HepG2 (cell line): ENCODE data around the gene LLGL2. TPM values are rescaled to one million over a fixed set of nuclear protein-coding genes. Genes with fewer than 3 reads are reported as not detected.

Source experiments
- ATAC-seq: fragments of 200-7000 bp; cut with Tn5 transposase; 3 replicates; pipeline ENCODE4 v1.9.1; 2020; ENCODE audit warnings: mild to moderate bottlenecking, moderate library complexity
- BruUV-seq: library from RNA; stranded (reverse); fragments of 400-500 nt; replicated peaks from 2 replicates; lab custom pipeline; 2021; lab: Mats Ljungman, UMichigan
- CTCF ChIA-PET: fragments of 300-600 bp; formaldehyde crosslinking; extraction: SDS; loops from one replicate; lab custom pipeline; 2021; ENCODE audit warnings: low total read pairs, inconsistent platforms, low intra/inter-chr PET ratio; lab: Yijun Ruan, JAX
- POLR2A ChIA-PET: fragments of 350-600 bp; sonication (Branson Sonifier 250); formaldehyde crosslinking; loops from one replicate; lab custom pipeline; 2020; ENCODE audit warnings: antibody characterized with exemption, inconsistent platforms; lab: Yijun Ruan, JAX
- DNase-seq: peaks from one replicate; pipeline ENCODE4 v3.0.0-alpha.2; 2015; ENCODE audit warnings: low spot score
- FAIRE-seq: peaks from 3 replicates; lab custom pipeline; 2011; peaks lifted over from hg19 to GRCh38; lab: Jason Lieb, UNC
- H2AFZ ChIP-seq: one replicate; pipeline ENCODE4 v1.6.1; 2011; ENCODE audit warnings: low read length, inconsistent platforms
- H3K27ac ChIP-seq: fragments of 300-600 bp; 3 replicates; pipeline ENCODE4 v1.8.0; 2011; ENCODE audit warnings: mixed run types, mild to moderate bottlenecking, mixed read lengths, low read length, inconsistent platforms; ENCODE audit not compliant: insufficient read depth; ENCODE audit errors: extremely low read length
- H3K27me3 ChIP-seq, 2 experiments: fragments of 200-600 bp in 1 of 2; 2 replicates in 1 of 2; 3 replicates in 1 of 2; pipeline versions ENCODE4 v1.6.0 to v1.8.0; 2011; ENCODE audit warnings: low read length in 2 of 2, mild to moderate bottlenecking in 2 of 2, moderate library complexity in 2 of 2, inconsistent platforms in 1 of 2; ENCODE audit not compliant: insufficient read depth in 2 of 2, control insufficient read depth in 1 of 2
- H3K36me3 ChIP-seq, 2 experiments: fragments of 200-600 bp in 1 of 2; replicated peaks in 1 of 2; 2 replicates in 1 of 2; 3 replicates in 1 of 2; pipeline versions ENCODE4 v1.5.1 to v1.8.0; 2011; ENCODE audit warnings: low read length in 2 of 2, inconsistent platforms in 1 of 2; ENCODE audit not compliant: insufficient read depth in 2 of 2, control insufficient read depth in 1 of 2
- H3K4me1 ChIP-seq: 2 replicates; pipeline ENCODE4 v1.5.1; 2012; ENCODE audit warnings: low read length, inconsistent platforms; ENCODE audit not compliant: insufficient read depth
- H3K4me2 ChIP-seq: 2 replicates; pipeline ENCODE4 v1.6.0; 2011; ENCODE audit warnings: low read depth, low read length, inconsistent platforms
- H3K4me3 ChIP-seq, 3 experiments: fragments of 200-600 bp in 1 of 3; sonication (generic), shearing (Covaris generic) in 1 of 3; replicated peaks in 1 of 3; 2 replicates each; pipeline ENCODE4 v1.5.1; 2011 to 2016; ENCODE audit warnings: low read length in 3 of 3, inconsistent platforms in 2 of 3, low read depth in 2 of 3, mild to moderate bottlenecking in 2 of 3, control low read depth in 1 of 3, mixed read lengths in 1 of 3; ENCODE audit not compliant: insufficient read depth in 1 of 3
- H3K79me2 ChIP-seq: one replicate; pipeline ENCODE4 v1.6.1; 2011; ENCODE audit warnings: low read length, inconsistent platforms; ENCODE audit not compliant: insufficient read depth
- H3K9ac ChIP-seq: 2 replicates; pipeline ENCODE4 v1.6.0; 2011; ENCODE audit warnings: mild to moderate bottlenecking, low read depth, low read length, inconsistent platforms; ENCODE audit not compliant: insufficient read depth
- H3K9me3 ChIP-seq: 2 replicates; pipeline ENCODE4 v1.5.1; 2012; ENCODE audit warnings: mild to moderate bottlenecking, low read length
- H4K20me1 ChIP-seq: 2 replicates; pipeline ENCODE4 v1.6.0; 2011; ENCODE audit warnings: inconsistent platforms, mild to moderate bottlenecking, low read length, moderate library complexity; ENCODE audit not compliant: insufficient read depth
- ADNP ChIP-seq: sonication (generic); formaldehyde crosslinking; IDR thresholded peaks from 2 replicates; pipeline ENCODE4 v1.4.0; 2020; ENCODE audit warnings: missing genetic modification reagents
- DDIT3 ChIP-seq: sonication (generic); formaldehyde crosslinking; IDR thresholded peaks from 2 replicates; pipeline ENCODE4 v1.4.0; 2020; ENCODE audit warnings: mild to moderate bottlenecking, missing genetic modification reagents
- EHMT2 ChIP-seq: fragments of 200-600 bp; sonication (generic); IDR thresholded peaks from 2 replicates; pipeline ENCODE4 v1.7.0; 2017; ENCODE audit warnings: antibody characterized with exemption, low read depth, low read length, borderline replicate concordance
- HNF4A ChIP-seq: sonication (generic); formaldehyde crosslinking; IDR thresholded peaks from 2 replicates; pipeline ENCODE4 v1.4.0; 2020; ENCODE audit warnings: missing genetic modification reagents
- HOMEZ ChIP-seq: IDR thresholded peaks from 2 replicates; pipeline ENCODE4 v1.6.1; 2016; ENCODE audit warnings: low read depth
- KLF6 ChIP-seq: IDR thresholded peaks from 2 replicates; pipeline ENCODE4 v1.8.0; 2016; ENCODE audit warnings: missing biosample characterization, missing genetic modification reagents
- SRSF1 ChIP-seq: fragments of 200-400 bp; formaldehyde crosslinking; optimal IDR thresholded peaks from 2 replicates; pipeline ENCODE3; 2017; ENCODE audit warnings: mild to moderate bottlenecking, low read depth, low read length, moderate library complexity
- TAF15 ChIP-seq: fragments of 200-400 bp; formaldehyde crosslinking; IDR thresholded peaks from one replicate; pipeline ENCODE4 v1.6.1; 2018; ENCODE audit warnings: mild to moderate bottlenecking, low read depth, low read length; ENCODE audit not compliant: poor library complexity, severe bottlenecking
- TBX3 ChIP-seq: fragments of 450-650 bp; IDR thresholded peaks from 2 replicates; pipeline ENCODE4 v1.6.1; 2017; ENCODE audit warnings: antibody characterized with exemption, mild to moderate bottlenecking, inconsistent platforms, borderline replicate concordance
- THYN1 ChIP-seq: sonication (generic); formaldehyde crosslinking; IDR thresholded peaks from 2 replicates; pipeline ENCODE4 v1.8.1; 2023; ENCODE audit warnings: low read depth, mild to moderate bottlenecking, moderate library complexity, missing genetic modification reagents, borderline replicate concordance
- ZBTB38 ChIP-seq: sonication (generic); formaldehyde crosslinking; IDR thresholded peaks from 2 replicates; pipeline ENCODE4 v1.5.1; 2020; ENCODE audit warnings: mild to moderate bottlenecking, missing genetic modification reagents
- ZFX ChIP-seq: sonication (generic); formaldehyde crosslinking; IDR thresholded peaks from 2 replicates; pipeline ENCODE4 v1.4.0; 2020; ENCODE audit warnings: mild to moderate bottlenecking, low read depth, missing genetic modification reagents, moderate library complexity
- ZNF136 ChIP-seq: sonication (generic); formaldehyde crosslinking; IDR thresholded peaks from 2 replicates; pipeline ENCODE4 v1.8.1; 2022; ENCODE audit warnings: low read depth, mild to moderate bottlenecking, moderate library complexity, missing genetic modification reagents
- ZNF337 ChIP-seq: sonication (generic); formaldehyde crosslinking; IDR thresholded peaks from 2 replicates; pipeline ENCODE4 v1.5.1; 2020; ENCODE audit warnings: missing genetic modification reagents, low read depth, mild to moderate bottlenecking, borderline replicate concordance
- ZNF563 ChIP-seq: sonication (generic); formaldehyde crosslinking; IDR thresholded peaks from 2 replicates; pipeline ENCODE4 v1.8.0; 2022; ENCODE audit warnings: mild to moderate bottlenecking, moderate library complexity, missing genetic modification reagents
- WGBS: methylation state at CpG from one replicate; pipeline ENCODE4 v1.1.6; 2017; ENCODE audit warnings: low lambda C conversion rate; 5-methylcytosine and 5-hydroxymethylcytosine counted together
- in situ Hi-C: cut with HindIII; loops from 2 replicates; pipeline ENCODE4 v1.10.0; 2017; ENCODE audit warnings: low pct_unique_long_range_greater_than_20kb; ENCODE audit not compliant: extremely low pct_ligation_motif_present
- intact Hi-C: fragments of 100-400 bp; cut with micrococcal nuclease; formaldehyde crosslinking; loops from one replicate; pipeline ENCODE4 v1.10.0; 2022; ENCODE audit not compliant: unreplicated experiment
- polyA plus RNA-seq, 8 experiments: library from polyadenylated mRNA; depleted of rRNA in 3 of 8; stranded (reverse) in 7 of 8; unstranded in 1 of 8; fragments of >200 nt; fragmentation: Illumina TruSeq in 4 of 8; extraction: Trizol in 4 of 8; gene quantifications; 2 replicates each; pipeline versions ENCODE4 v1.2.1 to v1.2.3, GENCODE V29; 2011 to 2016; ENCODE audit warnings: low read depth in 4 of 8, missing spikeins in 1 of 8, mixed read lengths in 1 of 8; ENCODE audit not compliant: insufficient read depth in 1 of 8
- total RNA-seq, 5 experiments: library from RNA; depleted of rRNA; stranded (reverse); fragments of >200 nt; fragmentation: Illumina TruSeq; extraction: Trizol; gene quantifications; 2 replicates each; pipeline ENCODE4 v1.2.3, GENCODE V29; 2016; ENCODE audit warnings: low read depth in 1 of 5

LLGL2 gene
- total and polyA plus RNA-seq, 2 of the 13 experiments (the other 11 are each of a cell fraction or from before 2014, with no cell fraction given), result 83.0 to 86.7 TPM

DNA sequence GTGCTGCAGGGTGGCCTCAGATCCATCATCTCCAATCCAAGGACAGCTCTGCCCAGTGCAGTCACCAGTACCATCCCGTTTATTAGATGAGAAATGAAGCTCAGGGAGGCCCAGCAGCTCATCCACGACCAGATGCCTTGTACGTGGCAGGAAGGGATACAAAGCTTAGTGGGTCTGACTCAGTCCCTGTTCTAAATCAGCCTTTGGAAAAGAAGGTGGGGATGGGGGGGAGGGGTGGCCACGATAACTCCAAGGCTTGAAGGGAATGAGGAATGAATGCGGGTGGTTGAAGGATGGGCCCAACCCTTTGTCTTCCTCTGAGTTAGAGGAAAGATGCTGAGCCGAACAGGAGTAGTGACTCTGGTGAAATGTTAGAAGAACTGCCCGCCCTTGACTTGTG lies 25.8 kb downstream of the LLGL2 start:
- H3K9ac ChIP-seq, result no peak overlapping the region
- FAIRE-seq, result no peak
- no peak for TF ChIP-seq TAF15
- peak; percentile 32; the same call in 1 of the 2 replicates for TF ChIP-seq ZBTB38 (CRISPR knock-in tag)
- TF ChIP-seq TBX3, result no peak
- TF ChIP-seq, all 625 proteins: peak for 1
- intact Hi-C loops, result no loop called here
- no peak overlapping the region for H3K27ac ChIP-seq
- no peak overlapping the region for H3K4me3 ChIP-seq
- H3K79me2 ChIP-seq, result no peaks in the 10 kb centered on the region
- H4K20me1 ChIP-seq, result no peaks in the 10 kb centered on the region
- H3K9me3 ChIP-seq, result no peaks in the 10 kb centered on the region
- no peaks in the 10 kb centered on the region for H3K27me3 ChIP-seq
- peaks cover 3 to 5% of the 10 kb centered on the region in 2 experiments; a peak in 2 of 5 replicates for H3K36me3 ChIP-seq
- WGBS, result 91% methylated on average over 7 of the region's 7 CpGs
- ChIA-PET CTCF (no interaction called here), POLR2A (interaction anchor here (2.6 kb wide), 1 partner anchor 12 kb away, joined by 16 read pairs; no protein-coding TSS in a partner anchor)
- DNase-seq (no peak), ATAC-seq (no peak)
- no TSS peak for BruUV-seq
- H3K4me2 ChIP-seq, result no peak overlapping the region
- no peak overlapping the region for H2AFZ ChIP-seq
- H3K4me1 ChIP-seq, result peaks cover 72% of the 10 kb centered on the region
- in situ Hi-C loops, result no loop called here

- ChIA-PET POLR2A (interaction anchor here (1.1 to 2.6 kb wide), 15 partner anchors 11 to 227 kb away, joined by 3 to 20 read pairs (median 5); partner anchors contain the start of genes LLGL2 and TSEN54), CTCF (no interaction called here)
- FAIRE-seq (peak; percentile 96), ATAC-seq (peak; percentile 58), DNase-seq (peak; percentile 94)
- H3K9me3 ChIP-seq, result no peaks in the 10 kb centered on the region
- H2AFZ ChIP-seq, result no peak overlapping the region
- H3K4me3 ChIP-seq, result peak overlapping the region in 1 of 3 experiments; percentile 49; a peak in 1 of 6 replicates
- H3K4me2 ChIP-seq, result peak overlapping the region; percentile 60
- H3K27me3 ChIP-seq, result no peaks in the 10 kb centered on the region
- H3K27ac ChIP-seq, result peak overlapping the region; percentile 57
- H4K20me1 ChIP-seq, result no peaks in the 10 kb centered on the region
- peaks cover 86% of the 10 kb centered on the region for H3K4me1 ChIP-seq
- in situ Hi-C loops (no loop called here), intact Hi-C loops (loop anchor here (1.0 kb wide), 1 partner anchor 27 kb away; the partner anchor contains the start of gene LLGL2)
- no TSS peak for BruUV-seq
- H3K9ac ChIP-seq, result peak overlapping the region; percentile 38
- no peaks in the 10 kb centered on the region for H3K79me2 ChIP-seq
- H3K36me3 ChIP-seq, result peaks cover 1 to 5% of the 10 kb centered on the region in 2 experiments; a peak in 2 of 5 replicates
- WGBS, result 55% methylated on average over 14 of the region's 14 CpGs
- TF ChIP-seq ADNP (CRISPR knock-in tag) (no peak), HOMEZ (CRISPR knock-in tag) (no peak; the same call in 1 of the 2 replicates), ZNF136 (CRISPR knock-in tag) (no peak), ZNF337 (CRISPR knock-in tag) (no peak), HNF4A (peak; percentile 24; the same call in 1 of the 2 replicates), ZNF563 (no peak), KLF6 (no peak), DDIT3 (CRISPR knock-in tag) (no peak), ZFX (CRISPR knock-in tag) (peak; percentile 51), SRSF1 (no peak), EHMT2 (no peak), THYN1 (CRISPR knock-in tag) (no peak)
Observed at GRCh38 chr17:75552425-75553294, 27.2 kb downstream of the LLGL2 start.
